NCI-H2171 treated with DMSO at 0.1 percent for 48 hours (cell line): ENCODE measurements around the gene TPPP2.
A peak's percentile ranks its signal among the peaks of the same experiment; 100 is the strongest.
"Not testable (repeated sequence)": the region's sequence is repeated elsewhere in the genome, so short reads cannot be mapped to it uniquely, and the experiment has no call there.

Source experiments
- DNase-seq: peaks from one replicate; lab custom pipeline; 2025; lab: John Stamatoyannopoulos, UW

The TPPP2 gene

GRCh38 chr14:21029917-21030316 is at the start of gene TPPP2:
TSS of gene TPPP2 (plus strand) at chr14:21030217. CDS start at chr14:21030582, 365 bp downstream.
- DNase-seq: no peak

- no peak for DNase-seq
Observed at GRCh38 chr14:20980906-20981305, 49.1 kb upstream of the TPPP2 start.

GRCh38 chr14:20982646-20983369 is 47.2 kb upstream of the TPPP2 start:
- no peak for DNase-seq

- not testable (repeated sequence) for DNase-seq
Observed at GRCh38 chr14:20985650-20986049, 44.4 kb upstream of the TPPP2 start.

DNA sequence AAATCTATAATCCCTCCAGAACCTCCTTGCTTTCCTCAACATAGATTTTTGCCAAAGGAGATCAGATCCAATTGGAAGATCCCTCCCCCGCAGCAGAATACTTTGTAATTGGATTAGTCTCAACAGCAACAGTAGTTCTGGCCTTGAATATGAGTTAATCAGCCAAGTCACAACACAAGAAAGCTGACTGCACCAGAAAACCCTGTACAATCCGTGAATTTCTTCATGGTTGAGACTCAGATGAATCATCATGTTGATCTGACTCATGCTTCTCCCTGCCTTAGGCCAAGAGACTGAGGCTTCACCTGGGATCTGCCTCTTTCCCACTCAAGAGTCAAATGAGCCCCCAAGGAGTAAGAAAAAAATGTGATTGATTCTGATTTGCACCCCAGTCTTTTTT is 43.2 kb upstream of the TPPP2 start:
- no peak for DNase-seq

DNA sequence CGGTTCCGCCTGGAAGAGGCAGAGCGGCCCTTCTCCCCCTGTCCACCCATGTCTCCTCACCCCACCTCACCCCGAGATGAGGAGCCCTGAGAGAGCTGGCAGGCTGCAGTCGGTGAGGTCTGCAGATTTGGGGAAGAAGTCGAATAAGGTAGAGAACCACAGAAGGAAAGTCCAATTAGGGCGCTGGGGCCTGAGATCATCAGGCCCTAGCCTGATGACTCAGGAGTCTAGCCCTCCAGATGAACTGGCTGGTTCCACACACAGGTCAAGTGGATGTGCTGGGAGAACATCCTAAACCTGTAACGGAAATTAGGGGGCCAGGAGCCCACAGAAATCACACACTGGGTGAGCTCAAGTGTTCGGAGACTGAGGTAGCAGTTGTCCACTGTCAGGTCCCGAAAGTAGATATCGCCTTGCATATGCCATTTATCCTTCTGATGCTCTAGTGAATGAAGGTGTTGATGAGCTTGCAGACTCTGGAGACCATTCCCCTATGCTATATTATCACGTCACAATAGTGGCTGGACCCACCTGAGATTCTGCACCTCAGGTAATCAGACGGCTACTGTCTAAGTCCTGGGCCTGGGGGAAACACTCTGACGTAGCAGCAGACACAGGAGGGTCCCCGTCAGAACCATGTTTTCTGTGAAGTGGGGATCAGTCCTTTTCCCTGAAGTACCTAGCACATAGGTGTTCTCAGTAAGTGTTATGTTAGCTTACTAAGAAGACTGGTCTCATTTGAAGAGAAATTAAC is 41.1 kb upstream of the TPPP2 start:
- DNase-seq: no peak

- DNase-seq: no peak
Observed at GRCh38 chr14:20989471-20989786, 40.6 kb upstream of the TPPP2 start.

DNA sequence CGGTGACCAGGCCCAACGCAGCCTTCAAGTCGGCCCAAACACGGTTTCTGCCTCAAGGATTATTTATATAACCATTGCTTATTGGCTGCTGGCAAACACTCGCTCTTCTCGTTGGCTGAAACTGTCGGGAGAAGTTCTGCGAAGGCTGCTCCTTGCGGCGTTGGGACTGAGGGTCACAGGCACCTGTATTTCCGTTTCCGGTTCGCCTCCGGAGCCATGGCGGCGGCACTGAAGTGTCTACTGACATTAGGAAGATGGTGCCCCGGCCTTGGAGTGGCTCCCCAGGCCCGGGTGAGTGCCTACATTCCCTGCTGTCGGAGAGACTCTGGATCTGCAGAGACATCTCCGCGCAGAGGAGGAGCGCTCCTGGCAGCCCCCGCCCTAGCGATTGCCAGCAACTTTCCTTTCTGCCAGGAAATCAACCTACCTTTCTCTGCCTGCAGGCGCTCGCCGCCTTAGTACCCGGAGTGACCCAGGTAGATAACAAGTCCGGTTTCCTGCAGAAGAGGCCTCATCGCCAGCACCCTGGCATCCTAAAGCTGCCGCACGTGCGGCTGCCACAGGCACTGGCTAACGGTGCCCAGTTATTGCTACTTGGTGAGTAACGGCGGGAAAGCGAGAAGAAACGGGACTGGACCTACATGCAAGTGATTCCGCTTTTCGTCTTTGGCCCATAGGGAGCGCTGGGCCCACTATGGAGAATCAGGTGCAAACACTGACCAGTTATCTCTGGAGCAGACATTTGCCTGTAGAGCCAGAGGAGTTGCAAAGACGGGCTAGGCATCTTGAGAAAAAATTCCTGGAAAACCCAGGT is 40.0 kb upstream of the TPPP2 start, which contains the start of gene METTL17:
Gene METTL17, plus strand, starts transcription at position 194 of the 814 bp plus-strand sequence. Its CDS starts 23 bp downstream, at position 217.
- peak; percentile 100 for DNase-seq

DNA sequence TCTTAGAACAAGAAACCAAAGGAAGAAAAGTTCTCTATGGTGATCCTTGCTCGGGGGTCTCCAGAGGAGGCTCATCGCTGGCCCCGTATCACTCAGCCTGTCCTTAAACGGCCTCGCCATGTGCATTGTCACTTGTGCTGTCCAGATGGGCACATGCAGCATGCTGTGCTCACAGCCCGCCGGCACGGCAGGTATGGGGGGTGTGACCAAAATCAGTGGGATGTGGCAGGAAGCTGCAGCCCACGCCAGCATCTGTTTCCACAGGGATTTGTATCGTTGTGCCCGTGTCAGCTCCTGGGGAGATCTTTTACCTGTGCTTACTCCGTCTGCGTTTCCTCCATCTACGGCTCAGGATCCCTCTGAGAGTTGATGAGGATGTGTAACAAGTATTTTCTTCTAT is 33.5 kb upstream of the TPPP2 start:
- DNase-seq: no peak

DNA sequence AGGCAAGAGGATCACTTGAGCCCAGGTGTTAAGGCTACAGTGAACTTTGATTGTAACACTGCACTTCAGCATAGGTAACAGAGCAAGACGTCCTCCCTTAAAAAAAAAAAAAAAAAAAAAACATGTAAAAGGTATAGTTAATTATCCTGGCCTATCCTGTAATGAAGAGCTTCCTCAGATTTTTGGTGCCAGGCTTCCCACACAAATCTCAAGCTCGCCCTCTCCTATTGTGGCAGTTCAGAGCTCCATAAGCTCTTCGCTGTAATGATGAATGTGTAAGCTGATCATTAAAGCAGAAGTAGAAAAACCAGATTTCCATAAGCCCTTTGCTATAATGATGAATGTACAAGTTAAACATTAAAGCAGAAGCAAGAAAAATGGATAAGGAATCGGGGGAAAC is 32.9 kb upstream of the TPPP2 start:
- no peak for DNase-seq

DNA sequence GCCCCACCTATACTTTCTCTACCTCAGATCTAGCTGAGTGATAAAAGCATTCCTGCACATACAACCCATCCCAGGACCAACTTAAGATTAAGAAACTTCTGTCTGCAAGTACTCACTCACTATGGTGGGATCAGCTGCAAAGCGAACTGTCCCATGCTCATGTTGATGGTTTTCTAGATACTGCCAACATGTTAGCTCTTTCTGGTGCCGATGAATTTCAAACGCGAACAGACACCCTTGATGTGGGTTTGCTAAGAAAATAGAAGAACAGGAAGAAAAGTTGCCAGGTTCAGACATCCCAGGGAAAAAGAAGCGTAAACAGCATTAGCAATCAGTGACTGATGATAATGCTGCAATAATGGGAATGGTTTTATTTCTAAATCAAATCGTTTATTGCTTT is 32.5 kb upstream of the TPPP2 start:
- DNase-seq: no peak

DNA sequence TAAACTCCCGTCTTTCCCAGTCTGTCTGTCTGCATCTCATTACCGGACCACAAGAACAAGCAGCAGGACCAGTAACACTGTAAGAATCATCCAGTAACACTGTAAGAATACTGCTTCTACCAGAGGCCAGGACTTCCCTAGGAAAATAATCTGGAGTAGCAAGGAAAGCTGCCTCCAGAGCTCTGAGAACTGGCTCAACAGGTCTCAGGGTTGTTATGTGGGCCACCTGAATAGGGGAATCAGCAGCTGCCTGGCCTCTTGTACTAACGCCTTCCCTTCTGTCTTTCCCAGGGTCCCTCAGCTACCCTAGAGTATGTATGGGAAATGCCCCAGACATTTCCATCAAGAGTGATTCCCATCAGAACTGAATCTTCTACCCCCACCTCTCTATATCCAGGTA is 31.9 kb upstream of the TPPP2 start:
- no peak for DNase-seq

GRCh38 chr14:20998674-20999366 is 31.2 kb upstream of the TPPP2 start, which contains the start of gene SLC39A2:
TSS of gene SLC39A2 (plus strand) at chr14:20999293. CDS start at chr14:20999447, 154 bp downstream.
- DNase-seq: no peak

DNA sequence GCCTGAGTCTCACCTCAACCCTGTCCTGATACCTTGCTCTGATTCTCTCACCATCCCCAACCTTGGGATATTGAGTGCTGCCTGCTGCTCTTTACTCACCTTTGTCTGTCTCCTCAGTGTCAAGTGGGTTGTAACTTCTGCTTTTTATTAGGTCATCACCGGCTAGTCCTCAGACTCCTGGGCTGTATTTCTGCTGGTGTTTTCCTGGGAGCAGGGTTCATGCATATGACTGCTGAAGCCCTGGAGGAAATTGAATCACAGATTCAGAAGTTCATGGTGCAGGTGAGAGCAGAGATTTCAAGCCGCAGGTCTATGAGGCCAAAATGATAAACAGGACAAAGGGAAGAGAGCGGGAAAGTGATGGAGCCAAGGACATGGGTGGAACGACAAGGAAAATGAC is 30.4 kb upstream of the TPPP2 start:
- no peak for DNase-seq

- no peak for DNase-seq
Observed at GRCh38 chr14:21001218-21001617, 28.8 kb upstream of the TPPP2 start.

DNA sequence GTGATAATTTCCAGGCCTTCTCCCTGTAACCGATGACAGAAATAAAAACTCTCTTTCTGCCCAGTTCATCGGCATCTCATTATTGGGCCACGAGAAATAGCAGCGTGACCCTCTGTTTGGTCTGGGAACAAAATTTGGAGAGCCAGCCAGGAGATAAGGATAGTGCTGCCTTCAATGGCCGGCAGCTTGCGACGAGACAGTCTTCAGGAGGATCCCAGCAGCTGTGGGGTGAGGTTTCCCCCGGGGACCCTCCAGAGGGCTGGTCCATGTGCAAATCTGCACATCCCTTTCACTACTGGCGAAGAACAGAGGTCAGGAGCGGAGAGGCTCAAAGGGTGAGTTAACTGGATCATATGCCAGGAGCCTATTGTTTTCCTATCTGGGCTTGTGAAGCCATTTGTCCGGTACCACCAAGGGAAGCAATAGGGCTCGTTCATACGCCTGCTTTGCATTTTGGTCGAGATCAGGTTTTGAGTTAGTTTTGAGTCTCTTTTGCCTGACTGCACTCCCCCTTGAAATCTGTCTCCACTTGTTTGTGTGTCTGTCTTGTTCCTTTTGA is 26.1 kb upstream of the TPPP2 start:
- no peak for DNase-seq

- DNase-seq: not testable (repeated sequence)
Observed at GRCh38 chr14:21009721-21010120, 20.3 kb upstream of the TPPP2 start.

DNA sequence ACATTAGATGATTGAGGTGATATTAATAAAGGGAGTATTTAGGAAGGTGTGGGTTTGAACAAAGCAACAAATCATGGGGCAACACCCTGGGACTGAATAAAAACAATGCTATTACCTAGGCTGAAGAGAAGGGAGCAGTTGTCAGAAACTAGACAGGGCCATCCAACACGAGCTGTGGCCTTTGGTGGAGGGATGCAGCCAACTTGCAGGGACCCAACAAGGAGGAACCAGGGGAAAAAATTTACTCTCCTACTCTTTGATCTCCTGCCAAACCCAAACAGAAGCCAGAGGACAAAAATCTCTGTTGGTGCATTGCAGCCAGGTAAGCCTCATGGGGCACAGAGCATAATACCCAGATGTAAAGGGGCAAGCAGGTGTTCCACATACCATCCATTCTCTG is 18.9 kb upstream of the TPPP2 start:
- DNase-seq: no peak

GRCh38 chr14:21014761-21015190 is 15.2 kb upstream of the TPPP2 start:
- DNase-seq: peak; percentile 89

- no peak for DNase-seq
Observed at GRCh38 chr14:21015312-21015711, 14.7 kb upstream of the TPPP2 start.

DNA sequence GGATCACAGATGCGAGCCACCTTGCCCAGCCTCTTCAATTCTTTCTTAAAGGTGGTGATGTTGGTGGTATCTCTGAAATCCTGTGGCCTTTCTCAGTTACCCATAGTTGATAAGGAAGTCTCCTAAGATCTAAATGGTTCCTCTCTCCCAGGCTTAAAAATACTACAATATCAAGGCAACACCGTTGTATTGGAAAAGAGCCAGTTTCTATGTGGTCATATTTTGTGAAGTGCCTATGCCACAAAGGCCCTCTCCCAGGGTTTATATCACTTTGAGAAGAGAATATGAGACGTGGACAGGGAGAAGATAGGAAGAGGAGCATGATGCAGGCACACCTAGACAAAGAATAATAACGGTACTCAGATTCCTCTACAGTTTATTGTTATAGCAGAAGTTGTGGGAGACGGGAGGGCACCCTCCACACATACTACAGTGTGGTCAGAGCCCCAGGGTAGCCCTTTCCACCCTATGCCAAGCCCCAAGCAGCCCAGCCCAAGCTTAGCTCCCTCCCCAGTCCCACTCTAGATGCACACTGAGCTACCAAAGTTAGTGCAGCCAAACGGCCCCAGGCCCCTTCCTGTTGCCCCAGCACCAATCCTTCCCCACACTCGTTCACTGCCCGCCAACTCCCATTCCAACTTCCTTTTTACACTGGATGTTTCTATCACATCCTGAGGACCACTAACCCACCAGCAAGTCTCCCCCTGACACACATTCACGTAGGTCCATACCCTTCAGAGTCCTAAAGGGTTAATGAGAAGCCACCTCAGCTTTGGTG is 13.4 kb upstream of the TPPP2 start:
- no peak for DNase-seq
